OCI-M1 (cell line): ENCODE measurements around the gene RASIP1.
"Not testable (repeated sequence)": the region's sequence is repeated elsewhere in the genome, so short reads cannot be mapped to it uniquely, and the experiment has no call there.

Source experiments
- DNase-seq: peaks from one replicate; lab custom pipeline; 2025; lab: John Stamatoyannopoulos, UW

The RASIP1 gene

DNA sequence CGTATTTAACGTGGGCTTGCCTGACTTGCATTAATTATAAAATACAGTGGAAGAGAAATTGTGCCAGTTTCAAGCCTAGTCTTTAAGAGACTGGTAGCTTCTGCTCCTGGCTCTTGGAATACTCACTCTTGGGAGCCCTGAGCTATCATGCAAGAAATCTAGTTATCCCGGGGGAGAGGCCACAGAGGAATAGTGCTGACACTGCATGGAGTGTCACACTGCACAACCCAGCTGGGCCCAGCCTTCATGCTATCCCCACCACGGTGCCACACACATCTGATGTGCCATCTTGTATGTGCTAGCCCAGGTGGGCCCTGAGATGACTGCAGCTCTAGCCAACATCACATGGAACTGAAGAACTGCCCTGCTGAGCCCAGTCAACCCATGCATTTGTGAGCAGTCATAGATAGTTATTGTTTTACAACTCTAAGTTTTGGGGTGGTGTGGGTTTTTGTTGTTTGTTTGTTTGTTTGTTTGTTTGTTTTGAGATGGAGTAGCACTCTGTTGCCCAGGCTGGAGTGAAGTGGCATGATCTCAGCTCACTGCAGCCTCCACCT lies 29.2 kb downstream of the RASIP1 start:
- no peak for DNase-seq

DNA sequence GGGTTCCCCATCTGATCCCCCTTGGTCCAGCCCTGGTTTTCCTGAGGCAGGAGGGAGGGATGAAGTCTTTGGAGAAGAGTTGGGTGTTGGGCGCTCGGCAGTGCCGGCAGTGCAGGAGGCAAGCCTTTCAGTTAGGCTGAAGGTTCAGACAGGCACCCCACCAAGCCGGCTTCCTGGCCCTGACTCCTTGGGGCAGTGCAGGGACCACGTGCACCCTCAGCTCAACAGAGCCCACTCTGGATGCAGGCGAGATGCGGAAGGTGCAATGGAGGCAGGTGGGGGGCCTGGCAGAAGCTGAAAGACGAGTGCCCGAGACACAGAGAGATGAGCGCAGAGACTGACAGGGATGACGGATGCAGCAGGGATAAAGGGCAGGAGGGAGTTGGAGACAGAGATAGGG lies 31.9 kb downstream of the RASIP1 start:
- no peak for DNase-seq

DNA sequence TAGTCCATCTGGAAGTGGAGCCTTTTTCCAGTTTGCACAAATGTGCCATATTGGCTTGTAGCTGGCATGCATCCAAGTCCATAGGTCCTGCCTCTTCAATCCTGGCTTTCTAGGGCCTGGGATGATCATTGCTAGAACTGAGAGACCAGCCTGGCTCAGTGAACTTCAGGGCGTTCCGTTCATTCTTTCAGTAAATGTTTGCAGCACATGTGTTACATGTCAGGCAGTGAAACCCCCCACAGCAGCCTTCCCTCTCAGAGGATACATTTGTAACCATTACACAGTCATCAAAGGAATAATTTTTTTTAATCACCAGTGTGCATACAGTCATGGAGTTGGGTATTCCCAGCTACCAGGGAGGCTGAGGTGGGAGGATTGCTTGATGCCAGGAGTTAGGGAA lies 35.0 kb downstream of the RASIP1 start:
- DNase-seq, result no peak

- DNase-seq, result no peak
Observed at GRCh38 chr19:48703316-48703715, 37.1 kb downstream of the RASIP1 start.

DNA sequence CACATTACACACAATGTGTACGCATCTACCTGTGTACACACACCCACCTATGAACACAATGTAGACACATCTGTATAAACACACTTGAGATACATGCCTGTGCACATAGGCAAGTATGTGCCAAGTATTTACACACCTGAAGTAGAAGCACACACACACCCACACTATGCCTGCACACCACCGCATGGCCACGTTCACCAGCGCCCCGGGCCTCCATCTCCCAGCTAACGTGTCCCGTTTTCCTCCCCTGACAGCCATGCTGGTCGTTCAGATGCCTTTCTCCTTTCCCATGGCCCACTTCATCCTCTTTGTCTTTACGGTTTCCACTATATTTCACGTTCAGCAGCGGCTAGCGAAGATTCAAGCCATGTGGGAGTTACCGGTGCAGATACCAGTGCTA lies 37.7 kb downstream of the RASIP1 start:
- DNase-seq, result no peak

DNA sequence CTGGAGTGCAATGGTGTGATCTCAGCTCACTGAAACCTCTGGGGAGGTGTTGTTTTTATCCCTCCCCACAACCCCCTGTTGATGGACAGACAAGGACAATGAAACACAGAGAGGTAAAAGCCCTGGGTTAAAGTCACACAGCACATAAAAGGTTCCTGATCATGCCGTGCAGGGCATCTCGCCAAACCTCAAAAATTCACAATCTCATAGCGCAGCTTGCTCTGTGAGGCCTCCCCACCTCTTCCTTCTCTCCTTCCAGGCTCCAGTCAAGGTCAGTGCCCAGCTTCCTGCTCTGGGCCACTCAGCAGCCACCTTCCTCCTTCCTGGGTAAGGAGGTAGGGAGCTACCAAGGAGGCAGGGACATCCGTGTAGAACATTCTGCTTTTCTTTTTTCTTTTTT lies 42.4 kb downstream of the RASIP1 start:
- peak; percentile 79 for DNase-seq

DNA sequence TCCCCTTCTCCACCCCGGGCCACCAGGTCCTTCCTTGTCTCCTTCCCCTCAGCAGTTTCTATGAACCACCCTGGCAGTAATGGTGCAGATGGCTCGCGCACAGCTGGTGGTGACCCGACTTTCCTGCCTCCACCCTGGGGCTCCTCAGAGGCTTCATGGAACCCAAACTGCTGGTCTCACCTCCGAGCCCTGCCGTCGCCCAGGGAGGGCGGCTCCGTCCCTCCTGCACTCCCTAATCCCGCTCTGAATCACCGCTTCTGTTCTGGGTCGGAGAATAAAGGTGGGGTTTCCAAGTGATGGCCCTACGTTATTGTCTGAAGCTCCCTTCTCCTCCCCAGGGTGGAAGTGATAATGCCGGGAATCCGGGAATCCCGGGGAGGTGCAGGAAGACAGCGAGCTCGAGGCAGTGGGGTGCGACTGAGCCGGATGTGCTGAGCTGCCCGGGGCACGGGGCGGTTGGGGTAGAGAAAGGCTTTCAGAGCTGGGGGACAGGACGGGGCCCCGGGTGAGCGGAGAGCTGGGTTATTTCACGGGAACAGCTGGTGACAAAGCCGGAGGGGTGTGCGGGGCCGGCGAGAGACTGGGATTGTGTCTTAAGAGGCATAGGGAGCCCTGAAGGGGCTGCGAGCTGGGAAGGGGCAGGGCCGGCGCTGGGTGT lies 43.9 kb downstream of the RASIP1 start:
- DNase-seq, result no peak

GRCh38 chr19:48695743-48696352 lies 44.6 kb downstream of the RASIP1 start, which contains the start of gene FUT2:
TSS of gene FUT2 (plus strand) at chr19:48695971. CDS start at chr19:48702957, 6,986 bp downstream.
- DNase-seq, result no peak

DNA sequence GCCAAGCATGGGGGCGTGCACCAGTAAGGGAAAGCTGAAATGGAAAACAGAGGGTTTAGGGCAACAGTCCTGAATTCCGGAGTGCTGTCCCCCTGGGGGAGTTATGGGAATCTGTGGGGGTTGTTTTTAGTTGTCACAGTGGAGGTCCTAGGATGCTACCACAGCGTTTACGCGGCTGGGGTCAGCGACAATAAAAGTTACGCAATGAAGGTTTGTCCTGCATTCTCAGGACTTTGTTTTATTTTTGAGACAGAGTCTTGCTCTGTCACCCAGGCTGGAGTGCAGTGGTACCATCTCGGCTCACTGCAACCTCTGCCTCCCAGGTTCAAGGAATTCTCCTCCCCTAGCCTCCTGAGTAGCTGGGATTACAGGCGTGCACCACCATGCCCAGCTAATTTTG lies 46.8 kb downstream of the RASIP1 start:
- not testable (repeated sequence) for DNase-seq

DNA sequence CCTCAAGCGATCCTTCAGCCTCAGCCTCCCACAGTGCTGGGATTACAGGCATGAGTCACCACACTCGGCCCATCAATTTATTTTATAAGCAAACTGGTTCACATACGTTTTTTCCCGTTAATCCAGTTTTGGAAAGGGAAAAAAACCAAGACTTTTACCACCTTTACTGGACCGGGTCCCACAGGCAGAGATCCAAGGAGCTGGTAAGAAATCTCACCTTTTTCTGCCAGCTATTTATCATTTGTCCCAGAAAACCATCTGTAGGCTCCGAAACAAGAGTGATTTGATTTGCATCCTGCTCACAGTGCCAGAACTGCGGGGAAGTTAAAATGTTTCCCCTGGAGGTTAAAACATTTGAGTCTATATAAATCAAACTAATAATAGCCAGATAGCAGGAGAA lies 51.0 kb downstream of the RASIP1 start:
- no peak for DNase-seq

DNA sequence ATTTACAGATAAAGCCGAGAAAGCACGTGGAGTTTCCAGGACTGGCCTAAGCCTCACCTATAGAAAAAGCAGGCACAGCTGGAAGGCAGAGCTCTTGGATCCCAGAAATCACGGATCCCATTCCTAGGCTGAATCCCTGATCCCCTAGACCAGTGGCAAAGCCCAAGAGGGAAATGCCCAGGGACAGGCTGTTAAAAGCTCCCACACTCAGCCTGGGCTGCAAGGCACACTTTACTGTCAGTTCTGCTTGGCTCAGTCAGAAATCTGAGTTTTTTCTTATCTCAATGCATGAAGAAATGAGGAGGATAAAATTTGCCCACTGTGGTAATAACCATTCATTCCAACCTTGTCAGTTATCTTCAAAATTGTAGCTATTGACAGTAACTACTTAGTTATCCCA lies 52.6 kb downstream of the RASIP1 start:
- no peak for DNase-seq

DNA sequence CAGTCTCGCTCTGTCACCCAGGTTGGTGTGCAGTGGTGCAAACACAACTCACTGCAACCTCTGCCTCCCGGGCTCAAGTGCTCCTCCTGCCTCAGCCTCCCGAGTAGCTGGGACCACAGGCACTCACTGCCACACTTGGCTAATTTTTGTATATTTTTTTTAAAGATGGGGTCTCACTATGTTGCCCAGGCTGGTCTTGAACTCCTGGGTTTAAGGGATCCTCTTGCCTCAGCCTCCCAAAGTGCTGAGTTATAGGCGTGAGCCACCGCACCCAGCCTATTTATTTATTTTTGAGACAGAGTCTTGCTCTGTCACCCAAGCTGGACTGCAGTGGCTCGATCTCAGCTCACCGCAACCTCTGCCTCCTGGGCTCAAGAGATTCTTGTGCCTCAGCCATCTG lies 53.8 kb downstream of the RASIP1 start:
- DNase-seq, result not testable (repeated sequence)

DNA sequence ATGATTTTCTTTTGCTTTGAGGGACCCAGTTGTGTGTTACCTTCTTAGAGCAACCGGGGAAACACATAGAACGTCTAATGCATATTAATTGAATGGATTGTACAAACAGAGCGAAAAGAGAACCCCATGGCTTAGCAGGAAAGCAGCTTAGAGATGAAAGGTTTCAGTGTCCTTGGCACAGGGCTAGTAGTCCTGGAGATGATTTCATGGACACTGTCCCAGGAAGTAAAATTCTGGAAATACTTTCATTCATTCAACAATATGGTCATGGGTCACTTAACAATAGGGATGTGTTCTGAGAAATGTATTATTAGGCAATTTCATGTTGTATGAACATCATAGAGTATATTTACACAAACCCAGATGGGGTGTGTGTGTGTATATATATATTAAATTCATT lies 54.3 kb downstream of the RASIP1 start:
- DNase-seq, result no peak

DNA sequence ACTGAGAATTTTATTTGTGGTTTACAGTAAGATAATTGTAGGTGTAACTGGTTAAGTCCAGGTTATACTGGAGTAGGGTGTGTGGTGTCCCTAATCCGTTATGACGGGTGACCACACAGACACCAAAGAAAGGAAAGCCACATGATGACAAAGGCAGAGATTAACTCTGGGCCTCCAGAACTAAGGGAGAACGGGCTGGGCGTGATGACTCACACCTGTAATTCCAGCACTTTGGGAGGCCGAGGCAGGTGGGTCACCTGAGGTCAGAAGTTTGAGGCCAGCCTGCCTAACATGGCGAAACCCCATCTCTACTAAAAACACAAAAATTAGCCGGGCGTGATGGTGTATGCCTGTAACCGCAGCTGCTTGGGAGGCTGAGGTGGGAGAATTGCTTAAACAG lies 54.8 kb downstream of the RASIP1 start:
- no peak for DNase-seq

DNA sequence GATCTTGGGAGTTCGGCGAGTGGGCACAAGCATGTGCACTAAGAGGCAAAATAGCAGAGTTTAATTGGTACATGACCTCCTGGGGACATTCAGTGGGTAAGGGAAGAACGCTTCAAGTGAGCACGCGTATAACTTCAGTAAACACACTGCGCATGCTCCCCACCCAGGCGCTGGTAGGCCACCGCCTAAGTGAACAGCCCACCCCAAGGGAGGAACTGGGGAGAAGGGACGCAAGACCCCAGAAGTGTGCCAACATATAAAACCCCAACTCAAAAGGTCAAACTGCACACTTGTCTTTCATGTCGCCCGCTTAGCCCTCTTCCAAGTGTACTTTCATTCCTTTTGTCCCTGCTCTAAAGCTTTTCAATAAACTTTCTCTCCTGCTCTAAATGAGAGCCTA lies 57.1 kb downstream of the RASIP1 start:
- DNase-seq, result no peak

GRCh38 chr19:48681127-48681470 lies 59.3 kb downstream of the RASIP1 start:
- peak; percentile 94 for DNase-seq

DNA sequence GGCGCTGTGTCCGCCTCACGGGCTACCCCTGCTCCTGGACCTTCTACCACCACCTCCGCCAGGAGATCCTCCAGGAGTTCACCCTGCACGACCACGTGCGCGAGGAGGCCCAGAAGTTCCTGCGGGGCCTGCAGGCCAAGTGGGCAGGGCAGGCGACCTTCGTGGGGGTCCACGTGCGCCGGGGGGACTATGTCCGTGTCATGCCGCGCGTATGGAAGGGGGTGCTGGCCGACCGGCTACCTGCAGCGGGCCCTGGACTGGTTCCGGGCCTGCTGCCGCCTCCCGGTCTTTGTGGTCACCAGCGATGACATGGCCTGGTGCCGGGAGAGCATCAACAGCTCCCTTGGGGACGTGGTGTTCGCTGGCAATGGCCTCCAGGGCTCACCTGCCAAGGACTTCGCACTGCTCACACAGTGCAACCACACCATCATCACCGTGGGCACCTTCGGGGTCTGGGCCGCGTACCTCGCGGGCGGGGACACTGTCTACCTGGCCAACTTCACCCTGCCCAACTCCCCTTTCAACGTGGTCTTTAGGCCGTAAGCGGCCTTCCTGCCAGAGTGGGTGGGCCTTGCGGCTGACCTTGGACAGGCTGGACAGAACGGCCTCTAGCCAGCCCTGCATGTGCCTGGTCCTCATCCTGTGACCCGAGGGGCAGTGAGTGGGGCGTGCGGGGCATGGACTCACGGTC lies 59.8 kb downstream of the RASIP1 start:
- no peak for DNase-seq

- not testable (repeated sequence) for DNase-seq
Observed at GRCh38 chr19:48680006-48680405, 60.4 kb downstream of the RASIP1 start.

- DNase-seq, result peak; percentile 38
Observed at GRCh38 chr19:48678201-48678600, 62.2 kb downstream of the RASIP1 start.

DNA sequence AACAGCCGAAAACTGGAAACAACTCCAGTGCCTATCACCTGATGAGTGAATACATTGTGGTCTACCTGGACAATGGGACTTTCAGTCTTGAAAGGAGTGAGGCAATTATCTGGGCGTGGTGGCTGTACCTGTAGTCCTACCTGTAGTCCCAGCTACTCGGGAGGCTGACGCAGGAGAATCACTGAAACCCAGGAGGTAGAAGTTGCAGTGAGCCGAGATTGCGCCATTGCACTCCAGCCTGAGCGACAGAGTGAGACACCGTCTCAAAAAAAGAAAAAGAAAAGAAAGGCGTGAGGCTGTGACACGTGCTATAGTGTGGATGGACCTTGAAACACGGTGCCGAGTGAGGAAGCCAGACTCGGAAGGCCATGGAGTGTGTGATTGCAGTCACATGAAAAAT lies 63.5 kb downstream of the RASIP1 start:
- no peak for DNase-seq

GRCh38 chr19:48676487-48676886 lies 63.9 kb downstream of the RASIP1 start:
- DNase-seq, result no peak

DNA sequence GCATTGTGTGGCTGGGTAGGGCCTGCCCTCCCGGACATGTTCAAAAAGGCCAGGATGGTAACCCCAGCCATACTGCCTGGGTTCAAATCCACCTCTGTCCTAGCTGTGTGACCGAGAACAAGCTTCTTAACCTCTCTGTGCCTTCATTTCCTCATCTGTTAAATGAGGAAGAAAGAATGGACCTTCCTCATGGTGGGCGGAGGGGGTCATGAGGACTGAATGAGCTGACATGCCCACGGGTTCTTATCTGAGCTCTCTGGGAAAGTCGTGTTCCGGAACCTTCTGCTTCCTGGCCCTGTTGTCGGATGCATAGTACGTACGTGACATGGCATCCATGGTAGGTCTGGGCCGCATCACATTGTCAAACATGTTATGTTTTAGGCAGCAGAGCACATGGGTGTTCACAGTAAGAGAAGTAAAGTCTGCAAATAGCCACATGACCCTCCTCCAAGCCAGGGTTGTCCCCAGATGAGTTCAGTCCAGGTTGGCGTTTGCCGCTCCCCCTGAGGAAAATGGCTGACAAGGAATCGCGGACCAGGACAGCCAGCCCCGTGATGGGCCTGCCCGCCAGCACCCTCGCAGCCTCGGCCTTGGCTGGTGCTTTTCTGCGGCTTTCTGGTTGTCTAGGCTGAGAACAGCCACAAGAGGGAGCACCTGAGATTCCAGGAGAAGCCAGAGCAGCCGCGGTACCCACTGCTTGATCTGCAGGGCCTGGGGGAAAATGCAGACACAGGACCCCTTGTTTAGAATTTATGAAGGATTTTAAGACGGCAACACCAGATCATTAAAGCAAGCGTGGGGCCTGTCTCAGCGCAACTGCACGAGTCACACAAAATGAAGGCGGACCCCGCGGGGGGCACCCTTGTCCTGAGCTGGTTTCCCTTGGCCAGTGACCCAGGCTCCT lies 65.2 kb downstream of the RASIP1 start:
- peak; percentile 92 for DNase-seq
